Neuron (in vitro differentiated cells): ENCODE data around the gene IP6K2.

Experiments used
- H2AFZ ChIP-seq: one replicate; pipeline ENCODE4 v1.6.1; 2013; ENCODE audit warnings: low read depth, mild to moderate bottlenecking, inconsistent platforms, low read length, moderate library complexity
- H3K27me3 ChIP-seq: one replicate; pipeline ENCODE4 v1.6.1; 2013; ENCODE audit warnings: low read length; ENCODE audit not compliant: insufficient read depth
- H3K36me3 ChIP-seq: one replicate; pipeline ENCODE4 v1.6.1; 2013; ENCODE audit warnings: low read length; ENCODE audit not compliant: insufficient read depth
- H3K4me1 ChIP-seq: one replicate; pipeline ENCODE4 v1.6.1; 2013; ENCODE audit warnings: low read length; ENCODE audit not compliant: insufficient read depth
- H3K4me3 ChIP-seq: 2 replicates; pipeline ENCODE4 v1.5.1; 2013; ENCODE audit warnings: mild to moderate bottlenecking, low read length, moderate library complexity
- H3K9me3 ChIP-seq: one replicate; pipeline ENCODE4 v1.6.1; 2013; ENCODE audit warnings: low read length

The IP6K2 gene

DNA sequence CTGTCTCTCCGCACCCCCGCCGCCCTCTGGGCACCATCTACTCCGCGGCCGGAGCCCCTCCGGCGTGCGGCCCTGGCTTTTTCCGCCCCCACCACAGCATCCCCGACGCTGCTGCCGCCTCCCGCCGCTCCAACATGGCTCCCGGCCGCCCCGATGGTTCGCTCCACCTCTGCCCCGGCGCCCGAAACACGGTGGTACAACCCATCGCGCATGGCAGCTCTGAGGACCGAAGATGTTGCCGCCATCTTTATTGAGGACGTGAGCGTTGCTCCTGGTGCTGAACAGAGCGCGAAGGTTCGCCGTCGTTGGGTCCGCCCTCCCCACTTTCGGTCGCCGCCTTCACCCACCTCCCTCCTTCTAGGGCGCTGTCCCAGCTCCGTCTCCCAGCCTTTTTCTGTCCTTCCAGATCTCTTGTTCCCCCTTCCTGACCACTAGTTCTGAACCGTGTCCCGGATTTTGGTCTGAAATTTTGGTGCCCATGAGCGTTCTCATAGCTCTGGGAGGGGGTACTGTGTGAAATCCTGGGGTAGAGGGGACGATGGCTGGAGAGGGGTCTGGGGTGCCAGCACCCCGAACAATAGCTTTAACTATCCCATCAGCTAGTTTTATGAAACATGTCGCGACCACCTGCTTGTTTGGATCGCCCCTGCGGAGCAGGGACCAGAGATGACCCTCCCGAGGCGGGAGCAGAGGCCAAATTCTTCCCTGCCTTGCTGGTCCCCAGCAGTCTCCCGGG lies 54.1 kb downstream of the IP6K2 start, which contains the start of gene CELSR3:
Gene CELSR3, minus strand, starts transcription at position 134 of the 736 bp plus-strand sequence. CDS start 252 bp downstream, outside the sequence.
- Histone ChIP-seq H3K4me3 (peak within 1 kb of the TSS; percentile 63), H3K27me3 (no peaks in the 10 kb centered on the region), H3K36me3 (peaks cover 36% of the 10 kb centered on the region), H3K4me1 (peaks cover 3% of the 10 kb centered on the region), H3K9me3 (peaks cover 29% of the 10 kb centered on the region), H2AFZ (peak within 1 kb of the TSS; percentile 6)

DNA sequence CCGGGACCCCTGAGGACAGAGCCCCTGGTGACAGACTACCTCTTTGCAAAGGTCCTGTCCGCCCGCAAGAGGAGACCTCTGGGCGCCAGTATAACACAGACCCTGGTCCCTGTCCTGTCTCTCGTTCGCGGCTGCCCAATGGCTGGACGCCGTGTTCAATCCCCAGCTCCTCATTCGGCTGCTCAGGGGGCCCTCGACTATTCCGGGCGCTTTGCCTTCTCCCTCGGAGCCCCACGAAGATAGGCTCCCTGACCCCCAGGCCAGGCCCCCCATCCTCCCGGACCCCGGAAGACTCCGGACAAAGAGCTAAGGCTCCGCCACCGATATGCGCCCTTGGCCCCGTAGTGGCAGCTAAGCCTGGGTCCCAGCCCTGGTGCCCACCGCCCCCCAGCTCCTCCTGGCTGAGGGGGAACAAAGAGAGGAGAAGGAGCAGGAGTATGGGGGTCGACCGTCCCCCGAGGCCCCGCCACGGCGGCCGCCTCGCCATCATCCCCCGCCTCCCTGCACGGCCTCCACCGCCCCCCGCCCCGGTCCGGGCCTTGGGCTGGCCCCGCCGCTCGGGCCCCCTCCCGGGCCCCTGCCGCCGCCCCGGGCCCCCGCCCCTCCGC lies 54.8 kb downstream of the IP6K2 start:
- Histone ChIP-seq H3K4me3 (peak overlapping the region; percentile 63), H3K4me1 (peaks cover 3% of the 10 kb centered on the region), H3K27me3 (no peaks in the 10 kb centered on the region), H3K36me3 (peaks cover 43% of the 10 kb centered on the region), H3K9me3 (peaks cover 33% of the 10 kb centered on the region), H2AFZ (no peak overlapping the region)

DNA sequence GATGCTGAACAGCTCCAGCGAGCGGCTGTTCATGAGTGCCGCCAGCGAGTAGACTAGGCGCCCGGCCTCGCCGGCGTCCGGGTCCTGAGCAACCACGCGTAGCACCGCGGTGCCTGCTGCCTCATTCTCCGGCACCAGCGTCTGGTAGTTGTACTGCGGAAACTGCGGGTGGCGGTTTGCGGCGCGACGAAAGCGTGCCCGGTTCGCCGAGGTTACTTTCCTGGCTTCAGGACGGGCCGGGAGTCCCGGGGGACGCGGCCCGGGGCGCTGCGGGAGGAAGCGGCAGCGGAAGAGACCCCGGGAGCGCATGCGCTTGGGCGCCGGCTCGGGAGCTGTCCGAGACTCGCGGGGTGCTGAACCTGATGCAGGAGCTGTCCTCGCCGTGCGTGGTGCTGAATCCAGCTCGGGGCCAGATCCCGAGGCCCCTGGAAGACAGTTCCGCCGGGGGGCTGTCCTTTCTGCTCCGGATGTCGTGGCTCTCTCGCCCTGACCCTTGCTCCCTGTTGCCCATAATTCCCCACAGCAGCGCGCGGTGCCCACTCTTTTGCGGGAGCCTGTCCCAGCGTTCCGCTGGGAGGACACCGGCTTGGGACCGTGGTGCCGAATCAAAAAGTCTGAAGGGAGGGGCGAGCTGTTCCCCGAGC lies 55.4 kb downstream of the IP6K2 start:
- H3K9me3 ChIP-seq, result peaks cover 33% of the 10 kb centered on the region
- H3K4me1 ChIP-seq, result peaks cover 3% of the 10 kb centered on the region
- peak overlapping the region; percentile 63 for H3K4me3 ChIP-seq

DNA sequence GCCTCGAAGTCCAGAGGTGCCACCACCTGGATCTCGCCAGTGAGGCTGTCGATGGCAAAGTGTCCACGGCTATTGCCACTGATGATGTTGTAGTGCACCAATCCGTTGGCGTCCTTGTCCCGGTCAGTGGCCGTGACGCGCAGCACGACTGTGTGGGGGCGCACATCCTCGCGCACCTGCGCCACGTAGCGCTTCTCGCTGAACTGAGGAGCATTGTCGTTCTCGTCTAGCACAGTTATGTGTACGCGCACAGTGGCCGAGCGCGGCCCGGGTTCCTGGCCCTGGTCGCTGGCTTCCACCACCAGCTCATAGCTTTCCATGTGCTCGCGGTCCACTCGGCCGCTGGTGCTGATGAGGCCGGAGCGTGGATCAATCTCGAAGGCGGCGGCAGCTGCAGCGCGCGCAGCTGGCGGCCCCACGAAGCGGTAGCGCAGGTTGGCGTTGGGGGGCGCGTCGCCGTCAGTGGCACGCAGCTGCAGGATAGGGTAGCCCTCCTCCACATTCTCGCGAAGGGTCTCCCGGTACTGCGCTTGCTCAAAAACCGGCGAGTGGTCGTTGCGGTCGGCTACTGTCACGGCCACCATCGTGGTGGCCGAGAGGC lies 56.1 kb downstream of the IP6K2 start:
- no peak overlapping the region for H2AFZ ChIP-seq
- H3K36me3 ChIP-seq, result peaks cover 51% of the 10 kb centered on the region

More for the DNA sequence above, 55.4 kb downstream of the IP6K2 start:
- no peak overlapping the region for H2AFZ ChIP-seq
- H3K27me3 ChIP-seq, result no peaks in the 10 kb centered on the region
- peaks cover 47% of the 10 kb centered on the region for H3K36me3 ChIP-seq

DNA sequence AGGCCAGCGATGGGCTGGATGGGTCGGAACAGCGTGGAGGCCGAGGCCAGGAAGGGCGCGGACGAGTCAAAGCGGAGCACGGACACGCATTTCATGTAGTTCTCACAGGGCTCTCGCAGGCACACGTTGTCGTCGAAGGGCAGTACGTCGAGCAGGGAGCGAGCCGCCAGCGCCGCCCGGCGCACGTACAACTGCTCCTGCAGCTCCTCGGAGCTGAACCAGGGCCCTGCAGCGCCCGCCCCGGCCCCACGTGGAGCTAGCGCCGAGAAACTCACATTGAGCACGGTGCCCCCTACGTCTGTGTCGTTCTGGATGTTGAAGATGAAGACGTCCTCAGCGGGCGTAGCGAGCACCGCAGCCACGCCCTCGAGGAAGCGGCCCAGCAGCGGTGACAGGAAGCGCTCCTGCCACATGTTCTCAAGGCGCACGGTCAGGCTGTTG lies 60.2 kb downstream of the IP6K2 start:
- peaks cover 33% of the 10 kb centered on the region for H3K9me3 ChIP-seq
- no peak overlapping the region for H2AFZ ChIP-seq
- peaks cover 88% of the 10 kb centered on the region for H3K36me3 ChIP-seq
- H3K4me1 ChIP-seq, result no peaks in the 10 kb centered on the region
- H3K4me3 ChIP-seq, result no peak overlapping the region
- H3K27me3 ChIP-seq, result no peaks in the 10 kb centered on the region

More for the DNA sequence above, 56.1 kb downstream of the IP6K2 start:
- no peak overlapping the region for H3K4me3 ChIP-seq
- no peaks in the 10 kb centered on the region for H3K27me3 ChIP-seq
- peaks cover 33% of the 10 kb centered on the region for H3K9me3 ChIP-seq
- H3K4me1 ChIP-seq, result peaks cover 3% of the 10 kb centered on the region

DNA sequence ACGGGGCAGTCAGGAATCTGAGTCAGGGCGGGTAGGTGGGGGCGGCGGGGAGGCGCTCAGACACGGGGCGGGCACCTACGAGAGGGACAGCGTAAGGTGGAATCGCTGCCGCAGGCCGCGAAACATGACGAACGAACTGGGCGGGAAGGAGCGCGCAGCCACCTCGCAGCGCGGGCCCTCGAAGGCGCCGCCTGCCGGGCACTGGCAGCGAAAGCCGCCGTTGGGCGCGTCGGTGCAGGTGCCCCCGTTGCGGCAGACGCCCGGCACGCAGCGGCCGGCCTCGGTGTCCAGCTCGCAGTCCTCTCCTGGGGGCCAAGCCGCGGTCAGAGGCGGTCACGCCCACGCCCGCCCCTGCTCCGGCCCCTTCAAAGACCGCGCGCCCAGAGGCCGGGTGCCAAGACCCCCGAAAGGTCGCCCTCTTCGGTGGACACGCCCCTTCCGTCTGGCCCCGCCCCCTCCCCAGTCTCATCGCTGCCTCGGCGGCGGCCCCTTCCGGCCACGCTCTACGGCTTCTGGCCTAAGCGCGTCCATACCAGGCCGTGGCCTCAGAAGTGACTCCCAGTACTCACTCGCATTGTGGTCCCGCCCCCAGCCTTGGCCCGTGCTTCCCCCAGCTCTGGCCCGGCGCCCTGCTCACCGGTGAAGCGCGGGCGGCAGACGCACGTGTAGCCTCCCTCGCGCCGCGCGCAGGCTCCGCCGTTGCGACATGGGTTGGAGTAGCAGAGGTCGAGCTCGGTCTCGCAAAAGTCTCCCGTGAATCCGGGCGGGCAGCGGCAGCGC lies 60.8 kb downstream of the IP6K2 start:
- Histone ChIP-seq H2AFZ (no peak overlapping the region), H3K4me1 (no peaks in the 10 kb centered on the region), H3K36me3 (peaks cover 93% of the 10 kb centered on the region), H3K4me3 (no peak overlapping the region), H3K9me3 (peaks cover 33% of the 10 kb centered on the region), H3K27me3 (no peaks in the 10 kb centered on the region)

DNA sequence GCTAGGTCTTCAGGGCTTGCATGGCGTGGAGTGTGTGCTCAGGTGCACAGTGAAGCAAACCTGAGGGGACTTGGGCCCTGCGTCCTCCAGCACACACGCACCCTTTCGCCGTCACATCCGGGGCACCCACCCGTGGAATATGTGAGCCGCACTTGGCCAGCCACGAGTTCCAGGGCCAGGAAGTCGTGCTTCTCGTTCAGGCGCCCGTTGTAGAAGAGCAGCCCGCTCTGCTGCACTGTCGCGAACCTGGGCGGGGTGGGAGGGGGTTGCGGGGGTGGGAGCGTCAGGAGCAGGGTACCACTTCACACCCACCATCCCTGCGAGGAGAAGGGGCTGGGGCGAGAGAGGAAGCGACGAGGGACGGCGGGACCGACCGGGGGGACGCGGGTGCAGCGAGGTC lies 61.4 kb downstream of the IP6K2 start:
- Histone ChIP-seq H3K9me3 (peaks cover 26% of the 10 kb centered on the region), H2AFZ (no peak overlapping the region), H3K27me3 (no peaks in the 10 kb centered on the region), H3K36me3 (peaks cover 93% of the 10 kb centered on the region), H3K4me1 (no peaks in the 10 kb centered on the region), H3K4me3 (no peak overlapping the region)

DNA sequence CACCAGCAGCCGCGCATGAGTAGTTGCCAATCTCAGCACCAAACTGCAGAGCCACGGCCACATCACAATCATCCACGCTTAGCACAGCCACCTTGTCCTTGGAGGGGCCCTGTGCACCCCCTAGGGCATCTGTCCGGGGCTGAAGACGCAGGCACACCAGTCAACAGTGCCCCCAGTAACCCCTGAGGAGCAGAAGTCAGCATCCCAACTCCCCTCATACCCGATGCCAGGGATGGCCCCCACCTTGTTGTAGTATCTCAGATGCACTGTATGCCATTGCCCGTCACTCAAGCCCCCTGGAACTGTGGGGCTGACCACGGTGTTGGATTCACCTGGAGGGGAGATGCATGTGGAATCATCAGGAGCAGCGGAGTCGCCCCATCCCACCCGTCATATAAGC lies 62.0 kb downstream of the IP6K2 start:
- Histone ChIP-seq H3K27me3 (no peaks in the 10 kb centered on the region), H3K36me3 (peaks cover 93% of the 10 kb centered on the region), H3K9me3 (peaks cover 21% of the 10 kb centered on the region), H3K4me1 (no peaks in the 10 kb centered on the region), H2AFZ (no peak overlapping the region), H3K4me3 (no peak overlapping the region)

DNA sequence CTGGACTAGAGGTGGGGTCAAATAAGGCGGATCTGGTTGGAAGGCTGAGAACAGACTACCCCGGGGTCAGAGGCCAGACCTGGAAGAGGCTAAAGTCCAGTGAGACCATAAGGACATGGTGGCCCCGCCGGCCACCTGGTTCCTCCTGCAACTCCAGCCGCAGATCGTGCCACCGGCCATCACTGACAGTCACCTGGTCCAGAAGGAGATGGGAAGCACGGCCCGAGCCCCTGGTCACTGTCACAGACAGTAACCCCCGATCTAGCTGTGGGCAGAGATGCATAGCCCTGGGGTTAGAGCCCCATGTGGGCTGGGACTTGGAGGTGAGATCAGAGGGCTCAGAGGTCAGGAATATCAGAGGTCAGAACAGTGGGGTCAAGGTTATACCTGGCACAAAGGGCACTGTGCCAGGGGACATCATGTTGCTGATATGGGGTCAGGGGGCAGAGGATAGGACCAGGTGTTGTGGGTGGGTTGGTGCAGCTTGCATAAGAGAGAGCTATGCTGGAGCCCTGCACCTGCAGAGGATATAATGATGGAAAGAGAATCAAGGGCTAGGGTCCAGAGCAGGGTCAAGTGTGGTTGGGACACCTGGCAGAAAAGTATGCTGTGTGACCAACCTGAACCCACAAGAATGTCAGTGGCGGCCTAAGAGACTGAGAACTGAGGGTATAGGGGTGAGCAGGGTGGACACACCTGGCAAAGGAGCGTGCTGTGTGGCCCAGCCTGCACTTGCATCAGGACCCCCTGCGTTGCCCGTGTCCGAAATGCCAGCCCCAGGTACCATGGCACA lies 63.9 kb downstream of the IP6K2 start:
- Histone ChIP-seq H3K4me3 (no peak overlapping the region), H2AFZ (no peak overlapping the region), H3K27me3 (no peaks in the 10 kb centered on the region), H3K9me3 (peaks cover 4% of the 10 kb centered on the region), H3K36me3 (peaks cover 89% of the 10 kb centered on the region), H3K4me1 (no peaks in the 10 kb centered on the region)

DNA sequence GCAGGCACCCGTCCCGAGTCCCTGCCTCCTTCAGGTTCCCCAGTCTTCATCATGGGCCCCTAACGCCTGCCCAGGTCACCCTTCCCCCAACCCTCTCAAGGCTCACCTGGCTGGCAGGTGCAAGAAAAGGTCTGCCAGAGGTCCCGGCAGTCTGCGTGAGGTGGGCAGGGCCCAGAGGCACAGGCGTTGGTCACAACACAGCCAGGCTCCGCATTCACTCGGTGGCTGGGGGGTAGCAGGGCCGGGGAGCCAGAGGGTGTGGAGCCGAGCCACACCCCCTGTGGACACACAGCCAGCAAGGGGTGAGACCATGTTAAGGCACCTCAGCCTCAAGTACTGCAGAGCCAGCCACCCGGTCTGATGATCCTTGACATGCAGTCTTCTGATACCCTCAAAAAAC lies 65.2 kb downstream of the IP6K2 start:
- H2AFZ ChIP-seq, result no peak overlapping the region
- H3K9me3 ChIP-seq, result no peaks in the 10 kb centered on the region
- no peak overlapping the region for H3K4me3 ChIP-seq
- no peaks in the 10 kb centered on the region for H3K27me3 ChIP-seq
- peaks cover 79% of the 10 kb centered on the region for H3K36me3 ChIP-seq
- H3K4me1 ChIP-seq, result no peaks in the 10 kb centered on the region

DNA sequence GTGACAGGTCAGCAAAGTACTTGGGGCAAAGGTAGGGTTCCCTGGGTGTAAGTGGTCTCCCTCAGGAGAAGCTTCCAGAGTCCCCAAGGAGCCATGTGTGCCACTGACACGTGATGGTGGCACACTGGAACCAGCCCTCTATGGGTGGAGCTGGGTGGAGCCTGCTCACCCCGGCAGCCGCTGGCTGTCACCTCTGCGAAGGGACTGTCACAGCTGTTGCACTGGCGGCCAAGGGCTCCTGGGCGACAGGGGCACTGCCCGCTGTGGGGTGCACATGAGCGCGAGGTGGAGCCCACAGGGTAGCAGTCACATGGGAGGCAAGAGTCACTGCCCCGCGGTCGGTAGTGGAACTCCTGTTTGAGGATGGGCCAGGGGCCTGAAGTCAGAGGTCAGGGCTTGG lies 66.3 kb downstream of the IP6K2 start:
- no peaks in the 10 kb centered on the region for H3K27me3 ChIP-seq
- no peak overlapping the region for H2AFZ ChIP-seq
- peaks cover 84% of the 10 kb centered on the region for H3K36me3 ChIP-seq
- no peaks in the 10 kb centered on the region for H3K9me3 ChIP-seq
- H3K4me1 ChIP-seq, result no peaks in the 10 kb centered on the region
- H3K4me3 ChIP-seq, result no peak overlapping the region
